MM.1S (cell line): ENCODE data around the gene RERE.
A peak's percentile ranks its signal among the peaks of the same experiment; 100 is the strongest.

Experiments used
- DNase-seq: peaks from one replicate; pipeline ENCODE4 v3.0.0-alpha.2; 2015
- H2AFZ ChIP-seq: fragments of 300-600 bp; sonication (generic); 2 replicates; pipeline ENCODE4 v1.6.0; 2016; ENCODE audit warnings: antibody characterized with exemption, low read length
- H3F3A ChIP-seq: fragments of 300-600 bp; sonication (generic); 2 replicates; pipeline ENCODE4 v1.6.1; 2016; ENCODE audit warnings: mild to moderate bottlenecking, antibody characterized with exemption, low read length, moderate library complexity, mixed read lengths; ENCODE audit not compliant: insufficient read depth
- H3K27ac ChIP-seq: fragments of 300-600 bp; sonication (generic); 2 replicates; pipeline ENCODE4 v1.5.1; 2016; ENCODE audit warnings: mild to moderate bottlenecking, low read length
- H3K27me3 ChIP-seq: fragments of 300-600 bp; sonication (generic); replicated peaks from 2 replicates; pipeline ENCODE4 v1.6.0; 2016; ENCODE audit warnings: low read length; ENCODE audit not compliant: insufficient read depth
- H3K36me3 ChIP-seq: fragments of 300-600 bp; sonication (generic); replicated peaks from 2 replicates; pipeline ENCODE4 v1.6.1; 2016; ENCODE audit warnings: mild to moderate bottlenecking, low read length, mixed read lengths; ENCODE audit not compliant: insufficient read depth
- H3K4me1 ChIP-seq: fragments of 300-600 bp; sonication (generic); 2 replicates; pipeline ENCODE4 v1.6.1; 2016; ENCODE audit warnings: low read length, mixed read lengths
- H3K4me2 ChIP-seq: fragments of 300-600 bp; sonication (generic); 2 replicates; pipeline ENCODE4 v1.6.0; 2016; ENCODE audit warnings: low read depth, low read length
- H3K4me3 ChIP-seq: fragments of 300-600 bp; sonication (generic); 2 replicates; pipeline ENCODE4 v1.5.1; 2016; ENCODE audit warnings: low read length, mixed read lengths
- H3K79me2 ChIP-seq: fragments of 300-600 bp; sonication (generic); 2 replicates; pipeline ENCODE4 v1.6.1; 2016; ENCODE audit warnings: mixed run types, low read length, mixed read lengths
- H3K9ac ChIP-seq: fragments of 300-600 bp; sonication (generic); 2 replicates; pipeline ENCODE4 v1.6.1; 2016; ENCODE audit warnings: low read length, mixed read lengths
- H3K9me2 ChIP-seq: fragments of 300-600 bp; sonication (generic); replicated peaks from 2 replicates; pipeline ENCODE4 v1.6.1; 2016; ENCODE audit warnings: mild to moderate bottlenecking, low read length, mixed read lengths; ENCODE audit not compliant: insufficient read depth
- H3K9me3 ChIP-seq: fragments of 300-600 bp; sonication (generic); replicated peaks from 2 replicates; pipeline ENCODE4 v1.6.1; 2016; ENCODE audit warnings: mild to moderate bottlenecking, low read length, mixed read lengths; ENCODE audit not compliant: insufficient read depth
- H4K20me1 ChIP-seq: fragments of 300-600 bp; sonication (generic); 2 replicates; pipeline ENCODE4 v1.6.1; 2016; ENCODE audit warnings: mild to moderate bottlenecking, low read length, moderate library complexity, mixed read lengths; ENCODE audit not compliant: insufficient read depth
- EZH2 ChIP-seq: fragments of 300-600 bp; sonication (generic); optimal IDR thresholded peaks from 2 replicates; pipeline ENCODE3; 2017; ENCODE audit warnings: low read depth, mild to moderate bottlenecking, antibody characterized with exemption, low read length, mixed read lengths
- EZH2phosphoT487 ChIP-seq: fragments of 300-600 bp; sonication (generic); IDR thresholded peaks from 2 replicates; pipeline ENCODE4 v1.6.1; 2018; ENCODE audit warnings: antibody characterized with exemption, low read length
- TF ChIP-seq, protein P1 (sequence below): fragments of 300-600 bp; sonication (generic); IDR thresholded peaks from 2 replicates; pipeline ENCODE4 v1.5.1; 2016; ENCODE audit warnings: antibody characterized with exemption, low read length, mixed read lengths

RERE gene

DNA sequence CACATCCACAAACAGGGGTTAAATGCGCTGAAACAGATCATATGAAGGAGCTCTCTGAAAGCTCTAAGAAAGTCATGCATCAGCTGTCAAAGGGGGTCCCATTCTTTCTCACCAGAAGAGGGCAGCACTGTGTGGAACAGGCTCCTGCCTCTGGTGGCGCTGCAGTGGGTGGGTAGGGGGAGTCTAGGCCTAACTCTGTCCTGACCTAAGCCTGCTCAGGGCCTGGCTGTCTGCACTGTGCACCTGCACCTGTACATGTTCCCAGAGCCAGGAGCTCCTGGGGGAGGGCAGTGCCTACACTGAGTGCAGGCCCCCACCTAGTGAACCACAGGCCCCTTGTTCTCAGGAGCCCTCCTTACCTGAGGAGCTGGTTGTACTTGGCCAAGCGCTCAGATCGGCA, 45.1 kb upstream of the RERE start:
- TF ChIP-seq, protein P1, sequence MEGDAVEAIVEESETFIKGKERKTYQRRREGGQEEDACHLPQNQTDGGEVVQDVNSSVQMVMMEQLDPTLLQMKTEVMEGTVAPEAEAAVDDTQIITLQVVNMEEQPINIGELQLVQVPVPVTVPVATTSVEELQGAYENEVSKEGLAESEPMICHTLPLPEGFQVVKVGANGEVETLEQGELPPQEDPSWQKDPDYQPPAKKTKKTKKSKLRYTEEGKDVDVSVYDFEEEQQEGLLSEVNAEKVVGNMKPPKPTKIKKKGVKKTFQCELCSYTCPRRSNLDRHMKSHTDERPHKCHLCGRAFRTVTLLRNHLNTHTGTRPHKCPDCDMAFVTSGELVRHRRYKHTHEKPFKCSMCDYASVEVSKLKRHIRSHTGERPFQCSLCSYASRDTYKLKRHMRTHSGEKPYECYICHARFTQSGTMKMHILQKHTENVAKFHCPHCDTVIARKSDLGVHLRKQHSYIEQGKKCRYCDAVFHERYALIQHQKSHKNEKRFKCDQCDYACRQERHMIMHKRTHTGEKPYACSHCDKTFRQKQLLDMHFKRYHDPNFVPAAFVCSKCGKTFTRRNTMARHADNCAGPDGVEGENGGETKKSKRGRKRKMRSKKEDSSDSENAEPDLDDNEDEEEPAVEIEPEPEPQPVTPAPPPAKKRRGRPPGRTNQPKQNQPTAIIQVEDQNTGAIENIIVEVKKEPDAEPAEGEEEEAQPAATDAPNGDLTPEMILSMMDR: peak; percentile 62
- TF ChIP-seq EZH2phosphoT487: no peak
- H3K4me3 ChIP-seq: no peak overlapping the region
- H2AFZ ChIP-seq: no peak overlapping the region
- 0 out of 2 replicates have a peak, but pooled peaks cover 3% of the 10 kb centered on the region for H3K4me1 ChIP-seq
- no peaks in the 10 kb centered on the region for H3K9me2 ChIP-seq
- H3K36me3 ChIP-seq: peaks cover 53% of the 10 kb centered on the region
- H3K79me2 ChIP-seq: peaks cover 36% of the 10 kb centered on the region
- H3K9ac ChIP-seq: no peak overlapping the region
- H4K20me1 ChIP-seq: peaks cover 21% of the 10 kb centered on the region; the same call in 1 of the 2 replicates
- no peaks in the 10 kb centered on the region for H3K9me3 ChIP-seq
- H3K27me3 ChIP-seq: no peaks in the 10 kb centered on the region
- H3K27ac ChIP-seq: no peak overlapping the region
- H3K4me2 ChIP-seq: no peak overlapping the region
- DNase-seq: no peak
- peaks cover 34% of the 10 kb centered on the region for H3F3A ChIP-seq

DNA sequence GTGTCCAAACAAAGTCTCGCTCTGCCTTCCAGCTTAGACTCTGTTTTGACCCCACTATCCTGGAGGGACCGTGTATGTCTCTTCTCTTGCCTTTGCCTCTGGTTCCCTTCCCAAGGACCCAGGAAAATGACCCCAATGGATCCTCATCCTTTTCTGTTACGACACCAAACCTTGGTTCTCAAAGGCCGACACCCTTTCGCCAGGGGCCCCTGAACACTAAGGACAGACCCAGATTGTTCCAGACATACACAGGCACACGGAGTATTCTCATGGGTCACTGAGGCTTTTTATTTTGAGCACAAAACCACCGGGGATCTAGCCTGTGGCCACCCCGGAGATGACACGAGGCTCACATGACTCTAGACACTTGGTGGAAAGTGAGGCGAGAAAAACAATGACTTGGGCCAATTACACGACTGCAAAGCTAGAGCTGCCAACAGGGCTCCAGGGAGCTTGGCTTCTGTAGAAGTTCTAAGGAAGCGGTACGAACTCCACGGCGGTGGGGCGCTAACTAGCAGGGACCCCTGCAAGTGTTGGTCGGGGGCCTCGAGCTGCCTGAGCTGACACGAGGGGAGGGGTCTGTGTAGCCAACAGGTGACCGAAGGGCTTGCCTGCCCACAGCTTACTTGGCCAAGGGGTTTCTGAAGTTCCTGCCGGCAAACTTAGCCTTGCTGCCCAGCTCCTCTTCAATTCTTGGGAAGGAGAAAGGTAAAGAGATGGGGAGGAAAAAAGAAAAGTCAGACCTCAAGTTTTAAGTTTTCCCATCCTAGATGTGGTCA, 43.5 kb upstream of the RERE start:
- TF ChIP-seq EZH2 (no peak), EZH2phosphoT487 (no peak)
- TF ChIP-seq, protein P1: no peak
- 0 out of 2 replicates have a peak, but pooled peaks cover 3% of the 10 kb centered on the region for H3K4me1 ChIP-seq
- no peak overlapping the region for H3K4me3 ChIP-seq
- H3K27ac ChIP-seq: no peak overlapping the region
- peaks cover 21% of the 10 kb centered on the region; the same call in 1 of the 2 replicates for H4K20me1 ChIP-seq
- H3K9ac ChIP-seq: no peak overlapping the region
- H3K36me3 ChIP-seq: peaks cover 48% of the 10 kb centered on the region
- peaks cover 23% of the 10 kb centered on the region; the same call in 1 of the 2 replicates for H3K79me2 ChIP-seq
- H3K9me3 ChIP-seq: no peaks in the 10 kb centered on the region
- no peak for DNase-seq
- peaks cover 40% of the 10 kb centered on the region for H3F3A ChIP-seq
- no peaks in the 10 kb centered on the region for H3K9me2 ChIP-seq
- no peaks in the 10 kb centered on the region for H3K27me3 ChIP-seq
- H2AFZ ChIP-seq: no peak overlapping the region
- H3K4me2 ChIP-seq: no peak overlapping the region

DNA sequence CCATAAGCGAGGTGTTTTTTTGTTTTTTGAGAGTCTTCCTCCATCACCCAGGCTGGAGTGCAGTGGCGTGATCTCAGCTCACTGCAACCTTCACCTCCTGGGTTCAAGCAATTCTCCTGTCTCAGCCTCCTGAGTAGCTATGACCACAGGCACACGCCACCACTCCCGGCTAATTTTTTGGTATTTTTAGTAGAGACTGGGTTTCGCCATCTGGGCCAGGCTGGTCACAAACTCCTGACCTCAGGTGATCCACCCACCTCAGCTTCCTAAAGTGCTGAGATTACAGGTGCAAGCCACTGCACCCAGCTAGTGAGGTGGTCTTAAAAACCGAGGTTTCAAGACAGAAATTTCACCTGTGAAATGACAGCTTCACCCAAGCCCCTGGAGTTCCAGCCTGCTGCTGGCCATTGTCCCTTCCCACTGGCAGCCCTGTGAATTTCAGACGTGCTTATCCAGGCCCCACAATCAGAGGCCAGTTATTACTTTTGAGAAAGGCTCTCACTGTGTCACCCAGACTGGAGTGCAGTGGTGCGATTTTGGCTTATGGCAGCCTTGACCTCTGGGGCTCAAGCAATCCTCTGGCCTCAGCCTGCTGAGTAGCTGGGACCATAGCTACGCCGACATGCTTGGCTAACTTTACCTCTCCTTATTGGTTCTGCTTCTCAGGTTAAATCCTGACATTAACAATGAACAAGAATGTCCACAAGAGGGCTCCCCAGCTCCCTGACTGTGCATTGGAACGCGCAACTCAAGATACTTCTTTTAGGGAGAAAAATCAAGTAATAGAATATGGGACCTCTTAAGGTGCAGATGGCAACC, 41.7 kb upstream of the RERE start:
- H3K4me3 ChIP-seq: no peak overlapping the region
- H3K27ac ChIP-seq: no peak overlapping the region
- H2AFZ ChIP-seq: no peak overlapping the region
- DNase-seq: peak; percentile 40
- peaks cover 32% of the 10 kb centered on the region for H3F3A ChIP-seq
- H3K9ac ChIP-seq: no peak overlapping the region
- H3K9me3 ChIP-seq: no peaks in the 10 kb centered on the region
- H4K20me1 ChIP-seq: peaks cover 13% of the 10 kb centered on the region; the same call in 1 of the 2 replicates
- H3K36me3 ChIP-seq: peaks cover 33% of the 10 kb centered on the region
- H3K79me2 ChIP-seq: peaks cover 13% of the 10 kb centered on the region; the same call in 1 of the 2 replicates
- no peaks in the 10 kb centered on the region for H3K9me2 ChIP-seq
- no peaks in the 10 kb centered on the region for H3K27me3 ChIP-seq
- TF ChIP-seq, protein P1: peak; percentile 56
- no peak for TF ChIP-seq EZH2phosphoT487
- 0 out of 2 replicates have a peak, but pooled peaks cover 3% of the 10 kb centered on the region for H3K4me1 ChIP-seq
- no peak overlapping the region for H3K4me2 ChIP-seq
